ENCODE data around the gene MRPL47. TPM values are rescaled to one million over a fixed set of nuclear protein-coding genes. Genes with fewer than 3 reads are reported as not detected.

MRPL47 gene
- total and polyA plus RNA-seq, 2 of the 13 experiments (the other 11 are each of a cell fraction or from before 2014, with no cell fraction given): 36.1 to 83.8 TPM

DNA sequence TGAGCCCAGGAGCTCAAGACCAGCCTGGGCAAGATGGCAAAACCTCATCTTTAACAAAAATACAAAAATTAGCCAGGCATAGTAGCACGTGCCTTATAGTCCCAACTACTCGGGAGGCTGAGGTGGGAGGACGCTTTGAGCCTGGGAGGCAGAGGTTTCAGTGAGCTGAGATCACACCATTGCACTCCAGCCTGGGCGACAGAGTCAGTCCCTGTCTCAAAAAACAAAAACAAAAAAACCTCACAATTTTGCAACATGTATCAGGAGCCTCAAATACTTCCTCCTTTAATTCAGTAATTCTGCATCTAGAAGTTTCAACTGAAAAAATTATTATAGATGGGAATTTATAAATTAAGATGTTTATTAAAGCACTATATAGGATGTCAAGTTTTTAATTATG is 1.1 kb downstream of the MRPL47 start (continued):
- TF ChIP-seq, protein P1, sequence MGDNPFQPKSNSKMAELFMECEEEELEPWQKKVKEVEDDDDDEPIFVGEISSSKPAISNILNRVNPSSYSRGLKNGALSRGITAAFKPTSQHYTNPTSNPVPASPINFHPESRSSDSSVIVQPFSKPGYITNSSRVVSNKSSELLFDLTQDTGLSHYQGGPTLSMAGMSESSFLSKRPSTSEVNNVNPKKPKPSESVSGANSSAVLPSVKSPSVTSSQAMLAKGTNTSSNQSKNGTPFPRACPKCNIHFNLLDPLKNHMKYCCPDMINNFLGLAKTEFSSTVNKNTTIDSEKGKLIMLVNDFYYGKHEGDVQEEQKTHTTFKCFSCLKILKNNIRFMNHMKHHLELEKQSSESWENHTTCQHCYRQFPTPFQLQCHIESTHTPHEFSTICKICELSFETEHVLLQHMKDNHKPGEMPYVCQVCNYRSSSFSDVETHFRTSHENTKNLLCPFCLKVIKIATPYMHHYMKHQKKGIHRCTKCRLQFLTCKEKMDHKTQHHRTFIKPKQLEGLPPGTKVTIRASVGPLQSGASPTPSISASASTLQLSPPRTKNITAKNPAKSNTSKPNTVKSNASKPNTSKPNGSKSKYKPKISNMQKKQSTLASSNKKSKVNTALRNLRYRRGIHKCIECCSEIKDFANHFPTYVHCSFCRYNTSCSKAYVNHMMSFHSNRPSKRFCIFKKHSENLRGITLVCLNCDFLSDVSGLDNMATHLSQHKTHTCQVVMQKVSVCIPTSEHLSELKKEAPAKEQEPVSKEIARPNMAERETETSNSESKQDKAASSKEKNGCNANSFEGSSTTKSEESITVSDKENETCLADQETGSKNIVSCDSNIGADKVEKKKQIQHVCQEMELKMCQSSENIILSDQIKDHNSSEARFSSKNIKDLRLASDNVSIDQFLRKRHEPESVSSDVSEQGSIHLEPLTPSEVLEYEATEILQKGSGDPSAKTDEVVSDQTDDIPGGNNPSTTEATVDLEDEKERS (CRISPR knock-in tag; IDR thresholded peaks at IDR 0.05): no peak
- TF ChIP-seq, protein P2, sequence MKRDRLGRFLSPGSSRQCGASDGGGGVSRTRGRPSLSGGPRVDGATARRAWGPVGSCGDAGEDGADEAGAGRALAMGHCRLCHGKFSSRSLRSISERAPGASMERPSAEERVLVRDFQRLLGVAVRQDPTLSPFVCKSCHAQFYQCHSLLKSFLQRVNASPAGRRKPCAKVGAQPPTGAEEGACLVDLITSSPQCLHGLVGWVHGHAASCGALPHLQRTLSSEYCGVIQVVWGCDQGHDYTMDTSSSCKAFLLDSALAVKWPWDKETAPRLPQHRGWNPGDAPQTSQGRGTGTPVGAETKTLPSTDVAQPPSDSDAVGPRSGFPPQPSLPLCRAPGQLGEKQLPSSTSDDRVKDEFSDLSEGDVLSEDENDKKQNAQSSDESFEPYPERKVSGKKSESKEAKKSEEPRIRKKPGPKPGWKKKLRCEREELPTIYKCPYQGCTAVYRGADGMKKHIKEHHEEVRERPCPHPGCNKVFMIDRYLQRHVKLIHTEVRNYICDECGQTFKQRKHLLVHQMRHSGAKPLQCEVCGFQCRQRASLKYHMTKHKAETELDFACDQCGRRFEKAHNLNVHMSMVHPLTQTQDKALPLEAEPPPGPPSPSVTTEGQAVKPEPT (CRISPR knock-in tag; IDR thresholded peaks at IDR 0.05; ENCODE audit: low read depth): no peak
- TF ChIP-seq ZNF788 (CRISPR knock-in tag; IDR thresholded peaks at IDR 0.05; ENCODE audit: borderline replicate concordance): no peak

DNA sequence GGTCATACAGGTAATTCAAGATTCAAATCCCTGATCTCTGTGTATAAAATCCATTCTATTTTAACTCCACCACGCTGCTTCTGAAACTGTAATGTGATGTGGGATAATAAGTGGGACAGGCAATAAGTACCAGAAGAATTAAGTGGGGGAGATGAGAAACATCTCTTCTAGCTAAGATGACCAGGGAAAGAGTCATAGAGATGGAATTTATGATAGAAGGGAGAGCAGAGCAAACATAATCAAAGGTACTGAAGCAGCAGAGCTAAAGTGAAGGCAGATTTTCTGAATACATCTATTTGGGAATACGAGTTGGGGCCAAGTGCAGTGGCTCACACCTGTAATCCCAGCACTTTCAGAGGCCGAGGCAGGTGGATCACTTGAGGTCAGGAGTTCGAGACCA is 4.9 kb downstream of the MRPL47 start:
- 98% methylated on average over 4 of the region's 4 CpGs for WGBS (ENCODE audit: low lambda C conversion rate)
- TF ChIP-seq, protein P3, sequence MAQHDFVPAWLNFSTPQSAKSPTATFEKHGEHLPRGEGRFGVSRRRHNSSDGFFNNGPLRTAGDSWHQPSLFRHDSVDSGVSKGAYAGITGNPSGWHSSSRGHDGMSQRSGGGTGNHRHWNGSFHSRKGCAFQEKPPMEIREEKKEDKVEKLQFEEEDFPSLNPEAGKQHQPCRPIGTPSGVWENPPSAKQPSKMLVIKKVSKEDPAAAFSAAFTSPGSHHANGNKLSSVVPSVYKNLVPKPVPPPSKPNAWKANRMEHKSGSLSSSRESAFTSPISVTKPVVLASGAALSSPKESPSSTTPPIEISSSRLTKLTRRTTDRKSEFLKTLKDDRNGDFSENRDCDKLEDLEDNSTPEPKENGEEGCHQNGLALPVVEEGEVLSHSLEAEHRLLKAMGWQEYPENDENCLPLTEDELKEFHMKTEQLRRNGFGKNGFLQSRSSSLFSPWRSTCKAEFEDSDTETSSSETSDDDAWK (CRISPR knock-in tag; IDR thresholded peaks at IDR 0.05): no peak
- TF ChIP-seq ZNF703 (CRISPR knock-in tag; IDR thresholded peaks at IDR 0.05; ENCODE audit: borderline replicate concordance): no peak
- TF ChIP-seq, protein P4, sequence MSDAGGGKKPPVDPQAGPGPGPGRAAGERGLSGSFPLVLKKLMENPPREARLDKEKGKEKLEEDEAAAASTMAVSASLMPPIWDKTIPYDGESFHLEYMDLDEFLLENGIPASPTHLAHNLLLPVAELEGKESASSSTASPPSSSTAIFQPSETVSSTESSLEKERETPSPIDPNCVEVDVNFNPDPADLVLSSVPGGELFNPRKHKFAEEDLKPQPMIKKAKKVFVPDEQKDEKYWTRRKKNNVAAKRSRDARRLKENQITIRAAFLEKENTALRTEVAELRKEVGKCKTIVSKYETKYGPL (CRISPR knock-in tag; IDR thresholded peaks at IDR 0.05): no peak
- TF ChIP-seq ZNF367 (CRISPR knock-in tag; IDR thresholded peaks at IDR 0.05; ENCODE audit: borderline replicate concordance): no peak
- TF ChIP-seq, protein P5, sequence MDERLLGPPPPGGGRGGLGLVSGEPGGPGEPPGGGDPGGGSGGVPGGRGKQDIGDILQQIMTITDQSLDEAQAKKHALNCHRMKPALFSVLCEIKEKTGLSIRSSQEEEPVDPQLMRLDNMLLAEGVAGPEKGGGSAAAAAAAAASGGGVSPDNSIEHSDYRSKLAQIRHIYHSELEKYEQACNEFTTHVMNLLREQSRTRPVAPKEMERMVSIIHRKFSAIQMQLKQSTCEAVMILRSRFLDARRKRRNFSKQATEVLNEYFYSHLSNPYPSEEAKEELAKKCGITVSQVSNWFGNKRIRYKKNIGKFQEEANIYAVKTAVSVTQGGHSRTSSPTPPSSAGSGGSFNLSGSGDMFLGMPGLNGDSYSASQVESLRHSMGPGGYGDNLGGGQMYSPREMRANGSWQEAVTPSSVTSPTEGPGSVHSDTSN (CRISPR knock-in tag; IDR thresholded peaks at IDR 0.05): no peak
- H2AFZ ChIP-seq (ENCODE audit: low read length): no peak overlapping the region
- peaks cover 22% of the 10 kb centered on the region for H3K79me2 ChIP-seq (ENCODE audit: insufficient read depth, low read length)
- no peak for ATAC-seq
- DNase-seq (ENCODE audit: low spot score): no peak
- BruUV-seq (replicated peaks): no TSS peak
- in situ Hi-C loops (cut with HindIII; ENCODE audit: extremely low pct_ligation_motif_present, low pct_unique_long_range_greater_than_20kb) (no loop called here), intact Hi-C loops (cut with micrococcal nuclease; ENCODE audit: unreplicated experiment) (no loop called here)
- H3K9ac ChIP-seq (ENCODE audit: insufficient read depth, low read depth, low read length): no peak overlapping the region
- H3K27ac ChIP-seq (ENCODE audit: extremely low read length, insufficient read depth, low read length): no peak overlapping the region
- H3K4me1 ChIP-seq (ENCODE audit: insufficient read depth, low read length): peaks cover 8% of the 10 kb centered on the region
- CTCF ChIA-PET (ENCODE audit: low intra/inter-chr PET ratio, low total read pairs): no interaction called here
- H3K27me3 ChIP-seq (ENCODE audit: control insufficient read depth in 1 of 2, insufficient read depth in 2 of 2, low read length in 2 of 2): no peaks in the 10 kb centered on the region; a peak in 1 of 5 replicates
- H3K9me3 ChIP-seq (ENCODE audit: low read length): no peaks in the 10 kb centered on the region
- no peak for FAIRE-seq
- POLR2A ChIA-PET: no interaction called here
- no peak overlapping the region for H3K4me3 ChIP-seq (replicated peaks in 1 of 3; ENCODE audit: insufficient read depth in 1 of 3, low read depth in 2 of 3, low read length in 3 of 3)
- no peak overlapping the region for H3K4me2 ChIP-seq (ENCODE audit: low read depth, low read length)
- peaks cover 4 to 69% of the 10 kb centered on the region in 2 experiments for H3K36me3 ChIP-seq (replicated peaks in 1 of 2; ENCODE audit: control insufficient read depth in 1 of 2, insufficient read depth in 2 of 2, low read length in 2 of 2)
- H4K20me1 ChIP-seq (ENCODE audit: insufficient read depth, low read length): no peaks in the 10 kb centered on the region
